ENCODE results near the gene ALG9.

The ALG9 gene

GRCh38 chr11:111879637-111879960 is 8.2 kb upstream of the ALG9 start:
- no peak for DNase-seq (ENCODE audit: extremely low read depth, low read depth)
- no peak for TF ChIP-seq CTCF (IDR thresholded peaks at IDR 0.05; ENCODE audit: low read depth, low read length, missing control alignments)
- peak overlapping the region; percentile 74 for H3K4me3 ChIP-seq (replicated peaks; ENCODE audit: low read depth, low read length)

GRCh38 chr11:111878849-111879636 is 7.7 kb upstream of the ALG9 start, which contains the start of the genes CFAP68 and FDXACB1:
Gene CFAP68, plus strand, starts transcription at chr11:111879541. Its CDS starts 20 bp downstream, at chr11:111879561.
Gene FDXACB1, minus strand, starts transcription at chr11:111879165. Its CDS starts 33 bp downstream, at chr11:111879132.
- peak within 1 kb of the TSS; percentile 74 for H3K4me3 ChIP-seq (replicated peaks; ENCODE audit: low read depth, low read length)
- peak; percentile 78 for TF ChIP-seq CTCF (IDR thresholded peaks at IDR 0.05; ENCODE audit: low read depth, low read length, missing control alignments)
- DNase-seq (ENCODE audit: extremely low read depth, low read depth) = peak; percentile 93

GRCh38 chr11:111878385-111878848 is 7.0 kb upstream of the ALG9 start:
- peak; percentile 15 for DNase-seq (ENCODE audit: extremely low read depth, low read depth)

GRCh38 chr11:111871693-111872161 is 346 bp upstream of the ALG9 start:
- H3K4me3 ChIP-seq (replicated peaks; ENCODE audit: low read depth, low read length) = peak overlapping the region; percentile 63
- DNase-seq (ENCODE audit: extremely low read depth, low read depth) = no peak
- TF ChIP-seq CTCF (IDR thresholded peaks at IDR 0.05; ENCODE audit: low read depth, low read length, missing control alignments) = no peak

More at GRCh38 chr11:111878385-111878848, 7.0 kb upstream of the ALG9 start:
- peak overlapping the region; percentile 74 for H3K4me3 ChIP-seq (replicated peaks; ENCODE audit: low read depth, low read length)
- TF ChIP-seq CTCF (IDR thresholded peaks at IDR 0.05; ENCODE audit: low read depth, low read length, missing control alignments) = no peak

GRCh38 chr11:111870522-111870885 is 877 bp downstream of the ALG9 start:
- DNase-seq (ENCODE audit: extremely low read depth, low read depth) = no peak
- TF ChIP-seq CTCF (IDR thresholded peaks at IDR 0.05; ENCODE audit: low read depth, low read length, missing control alignments) = no peak
- peak overlapping the region; percentile 63 for H3K4me3 ChIP-seq (replicated peaks; ENCODE audit: low read depth, low read length)

GRCh38 chr11:111870113-111870512 is 1.3 kb downstream of the ALG9 start:
- DNase-seq (ENCODE audit: extremely low read depth, low read depth) = no peak
- peak overlapping the region; percentile 63; the same call in 1 of the 2 replicates for H3K4me3 ChIP-seq (replicated peaks; ENCODE audit: low read depth, low read length)
- TF ChIP-seq CTCF (IDR thresholded peaks at IDR 0.05; ENCODE audit: low read depth, low read length, missing control alignments) = no peak

Measured in HFF-Myc (cell line).